ENCODE results near the gene SORBS2.

DNA sequence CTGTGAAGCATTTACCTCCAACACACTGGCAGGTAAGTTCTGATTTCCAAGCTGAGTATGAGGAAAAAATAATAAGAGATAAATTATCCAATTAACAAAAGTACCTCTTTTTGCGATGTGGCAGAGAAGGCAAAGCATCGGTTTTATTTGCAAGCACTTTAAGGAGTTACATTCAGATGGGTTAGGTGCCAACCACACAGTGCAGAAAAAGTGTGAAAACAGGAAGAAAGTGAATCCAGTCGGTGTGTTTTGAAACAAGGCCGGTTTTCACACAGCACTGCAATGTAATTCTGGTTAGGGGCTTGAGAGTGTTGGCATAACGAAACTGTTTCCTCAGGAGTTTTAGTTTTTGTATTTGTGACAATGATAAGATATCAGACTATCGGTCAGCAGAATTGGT is 145.8 kb downstream of the SORBS2 start:
- no peak for TF ChIP-seq SREBF2 (IDR thresholded peaks at IDR 0.05)
- no peak for TF ChIP-seq CTCF (IDR thresholded peaks at IDR 0.05)
- no peak for TF ChIP-seq USF2 (IDR thresholded peaks at IDR 0.05)
- no peak for TF ChIP-seq ATOH8 (CRISPR knock-in tag; IDR thresholded peaks at IDR 0.05; ENCODE audit: low read depth)
